NCI-H128 (cell line): ENCODE measurements around the gene DERL2.
A peak's percentile ranks its signal among the peaks of the same experiment; 100 is the strongest.
"Not testable (repeated sequence)": the region's sequence is repeated elsewhere in the genome, so short reads cannot be mapped to it uniquely, and the experiment has no call there.

Experiments used
- DNase-seq: peaks from one replicate; lab custom pipeline; 2025; ENCODE audit not compliant: unreplicated experiment; lab: John Stamatoyannopoulos, UW

DERL2 gene

DNA sequence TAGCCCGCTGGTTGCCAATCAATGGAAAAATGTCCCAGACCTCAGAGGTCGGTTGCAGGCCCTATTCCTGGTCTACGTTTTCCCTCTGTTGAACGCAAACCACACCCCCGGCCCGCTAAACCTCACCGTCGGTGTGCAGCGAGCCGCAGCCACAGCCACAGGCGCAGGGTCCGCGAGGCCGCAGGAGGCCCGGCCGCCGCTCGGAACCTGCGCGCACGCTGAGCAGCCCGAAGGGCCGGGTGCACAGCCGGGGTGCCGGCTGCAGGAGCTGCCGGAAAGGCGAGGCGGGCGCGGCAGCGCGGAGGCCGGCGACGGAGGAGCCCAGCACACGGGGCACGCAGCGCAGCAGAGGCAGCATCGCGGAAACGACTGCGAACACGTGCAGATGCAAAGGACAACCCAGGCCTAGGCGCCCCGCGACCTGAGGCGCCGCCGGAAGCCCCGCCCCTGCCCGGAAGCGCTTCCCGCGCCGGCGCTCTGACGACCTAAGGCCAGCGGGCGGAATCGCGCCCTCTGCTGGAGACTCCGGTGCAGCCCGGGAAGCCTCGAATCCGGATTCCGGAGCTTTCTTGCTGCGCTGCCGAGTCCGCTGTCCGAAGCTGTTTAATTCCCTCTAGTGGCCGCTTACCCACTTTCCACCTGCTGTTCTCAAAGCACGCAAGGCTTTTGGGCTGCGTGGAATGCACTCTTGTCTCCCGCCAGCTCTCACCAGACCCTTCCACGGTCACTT is 47.1 kb downstream of the DERL2 start, which contains the start of gene C1QBP:
TSS of gene C1QBP (minus strand) at position 440 of the 730 bp plus-strand sequence. CDS start at position 358, 82 bp downstream.
- peak; percentile 72 for DNase-seq

DNA sequence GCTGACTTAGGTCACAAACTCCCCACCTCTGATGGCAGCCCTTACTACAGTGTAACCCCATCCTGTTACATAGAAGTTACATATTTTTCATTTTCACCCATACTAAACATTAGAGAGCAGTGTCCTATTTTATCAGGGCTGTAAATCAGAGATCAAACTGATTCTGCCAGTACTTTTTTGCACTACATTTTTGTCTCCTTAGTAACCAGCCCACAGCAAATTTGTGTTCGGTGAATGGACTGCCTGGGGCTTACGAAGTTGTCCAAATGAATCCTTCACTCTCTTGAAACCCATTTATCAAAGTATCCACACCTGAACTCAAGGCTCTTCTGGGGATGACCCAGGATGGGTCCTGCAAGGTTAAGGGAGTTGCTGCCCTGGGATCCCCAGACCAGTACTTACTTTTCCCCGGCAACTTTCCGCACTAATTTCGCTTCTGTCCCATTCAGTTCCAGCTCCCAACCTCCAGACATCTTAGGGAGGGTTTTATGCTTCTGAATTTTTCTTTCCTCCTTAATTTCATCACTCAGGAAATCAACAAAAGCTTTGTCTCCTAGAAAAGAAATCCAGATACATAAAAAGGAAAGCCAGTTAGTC is 48.2 kb downstream of the DERL2 start:
- no peak for DNase-seq

DNA sequence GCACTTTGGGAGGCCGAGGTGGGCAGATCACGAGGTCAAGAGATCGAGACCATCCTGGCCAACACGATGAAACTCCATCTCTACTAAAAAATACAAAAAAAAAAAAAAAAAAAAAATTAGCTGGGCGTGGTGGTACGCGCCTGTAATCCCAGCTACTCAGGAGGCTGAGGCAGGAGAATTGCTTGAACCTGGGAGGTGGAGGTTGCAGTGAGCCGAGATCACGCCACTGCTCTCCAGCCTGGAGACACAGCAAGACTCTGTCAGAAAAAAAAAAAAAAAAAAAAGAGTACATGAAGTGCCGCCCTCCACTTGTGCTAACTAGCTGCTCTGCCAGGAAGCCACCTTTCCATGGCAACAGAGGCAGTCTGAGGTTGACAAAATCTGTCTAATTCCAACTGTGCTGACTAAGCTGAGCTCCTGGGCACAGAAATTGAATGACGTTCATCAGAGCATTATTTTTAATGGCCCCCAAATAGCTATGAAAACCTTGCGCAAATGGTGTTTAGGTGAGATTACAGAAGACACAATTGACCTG is 50.1 kb downstream of the DERL2 start:
- DNase-seq = not testable (repeated sequence)

DNA sequence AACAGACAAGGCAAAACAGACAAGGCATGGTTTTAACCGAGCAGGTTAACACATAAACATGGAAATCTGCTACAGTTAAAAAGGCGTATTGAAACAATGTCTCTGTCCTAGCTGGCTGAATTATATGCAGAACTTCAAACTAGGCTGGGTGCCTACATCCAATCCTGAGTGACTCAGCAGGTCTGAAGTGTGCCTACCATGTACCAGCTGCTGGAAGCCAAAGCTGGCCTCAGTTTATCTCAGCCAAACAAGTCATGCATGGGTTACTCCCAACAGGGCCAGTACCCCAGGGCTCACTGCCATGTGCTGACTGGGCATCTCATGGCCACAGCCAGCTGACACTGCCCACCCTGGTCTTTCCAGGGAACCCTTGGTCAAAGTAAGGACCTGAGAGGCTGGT is 51.0 kb downstream of the DERL2 start:
- no peak for DNase-seq

DNA sequence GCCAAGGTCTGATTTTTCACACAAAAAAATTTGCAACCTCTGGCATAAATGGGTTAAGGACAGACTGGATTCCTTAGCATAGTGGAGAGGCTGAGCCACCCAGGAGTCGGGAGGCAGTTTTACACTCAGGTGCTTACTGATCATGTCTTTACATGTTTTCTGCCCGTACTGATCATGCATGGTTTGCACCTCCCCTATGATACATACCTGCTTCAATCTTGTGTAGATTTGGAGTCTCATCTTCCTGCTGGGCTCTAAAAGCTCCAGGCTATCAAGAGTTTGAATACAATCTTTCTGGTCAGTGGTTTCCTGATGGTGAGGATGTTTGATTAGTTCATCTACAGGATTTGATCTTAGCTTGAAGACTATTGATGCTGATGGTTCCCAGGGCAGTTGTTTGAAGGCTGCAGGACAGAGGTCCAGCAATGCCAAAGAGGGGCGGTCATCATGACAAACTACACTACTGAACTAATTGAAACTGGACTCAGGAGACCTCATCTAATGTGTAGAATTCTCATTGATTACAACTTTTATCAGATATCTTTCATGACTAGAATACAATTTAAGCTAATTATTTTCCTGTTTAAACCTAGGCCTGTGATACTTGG is 53.9 kb downstream of the DERL2 start:
- DNase-seq = no peak

DNA sequence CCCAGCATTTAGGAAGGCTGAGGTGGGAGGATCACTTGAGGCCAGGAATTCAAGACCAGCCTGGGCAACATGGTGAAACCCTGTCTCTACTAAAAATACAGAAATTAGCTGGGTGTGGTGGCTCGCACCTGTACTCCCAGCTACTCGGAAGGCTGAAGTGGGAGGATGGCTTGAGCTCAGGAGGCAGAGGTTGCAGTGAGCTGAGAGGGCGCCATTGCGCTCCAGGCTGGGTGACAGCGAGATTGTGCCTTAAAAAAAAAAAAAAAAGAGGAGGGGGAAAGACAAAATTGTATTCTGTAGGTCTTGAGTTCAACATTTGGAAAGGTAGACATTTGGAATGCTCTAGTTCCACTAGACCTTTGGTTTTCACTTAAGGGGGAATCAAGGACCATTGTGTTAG is 54.7 kb downstream of the DERL2 start:
- DNase-seq = not testable (repeated sequence)

DNA sequence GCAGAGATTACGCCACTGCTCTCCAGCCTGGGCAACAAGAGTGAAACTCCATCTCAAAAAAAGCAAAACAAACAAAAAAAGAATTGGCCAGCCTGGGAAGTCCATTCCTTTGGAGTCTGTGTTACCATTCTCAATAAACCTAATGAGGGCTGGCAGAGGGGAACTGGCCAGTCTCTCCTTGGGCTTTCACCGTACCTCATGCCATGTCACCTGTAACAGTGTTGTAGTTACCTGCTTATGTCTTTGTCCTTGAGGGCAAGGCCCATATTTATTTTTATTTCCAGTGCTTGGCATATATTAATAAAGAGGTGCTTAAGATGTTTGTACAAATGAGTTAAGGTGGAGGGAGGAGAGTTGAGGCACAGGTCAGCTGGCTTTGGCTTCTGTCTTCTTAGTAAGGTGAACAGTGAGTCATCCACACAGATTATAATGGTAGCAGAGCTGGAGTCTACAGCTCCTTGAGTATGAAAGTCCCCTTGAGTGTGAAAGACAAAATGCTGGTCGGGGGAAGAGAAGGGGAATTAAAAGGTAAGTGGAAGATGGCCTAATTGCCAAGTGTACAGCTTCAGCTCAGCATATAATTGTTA is 55.5 kb downstream of the DERL2 start:
- no peak for DNase-seq

DNA sequence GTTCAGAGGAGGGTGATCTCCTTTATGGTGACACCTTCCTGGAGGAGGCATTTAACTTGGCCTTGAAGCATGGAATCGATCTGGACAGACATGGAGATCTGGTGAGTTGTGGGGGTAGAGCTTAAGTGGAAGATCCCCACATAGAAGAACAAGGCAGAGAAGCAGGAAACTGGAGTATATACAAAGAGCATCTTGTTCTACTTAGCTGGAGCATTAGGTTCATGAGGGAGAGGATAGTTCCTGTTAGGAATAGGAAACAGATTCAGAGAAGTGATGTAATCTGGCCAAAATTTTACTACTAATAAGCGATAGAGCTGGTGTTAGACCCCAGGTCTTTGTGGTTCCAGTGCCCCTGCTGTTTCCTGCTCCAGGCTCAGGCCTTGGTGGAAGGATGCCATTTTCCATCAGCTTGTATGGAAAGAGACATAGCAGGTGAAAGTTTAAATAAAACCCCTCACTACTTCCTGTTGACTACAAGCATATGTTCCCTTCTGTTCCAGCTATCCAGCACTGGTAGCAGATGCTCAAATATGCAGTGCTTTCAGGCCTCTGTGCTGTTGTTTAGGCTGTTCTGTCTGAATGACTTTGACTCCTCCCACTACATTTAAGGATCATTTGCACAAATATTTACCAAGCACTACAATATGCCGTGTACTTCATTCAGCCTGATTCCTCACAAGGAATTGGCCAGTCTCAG is 56.6 kb downstream of the DERL2 start:
- DNase-seq = no peak

DNA sequence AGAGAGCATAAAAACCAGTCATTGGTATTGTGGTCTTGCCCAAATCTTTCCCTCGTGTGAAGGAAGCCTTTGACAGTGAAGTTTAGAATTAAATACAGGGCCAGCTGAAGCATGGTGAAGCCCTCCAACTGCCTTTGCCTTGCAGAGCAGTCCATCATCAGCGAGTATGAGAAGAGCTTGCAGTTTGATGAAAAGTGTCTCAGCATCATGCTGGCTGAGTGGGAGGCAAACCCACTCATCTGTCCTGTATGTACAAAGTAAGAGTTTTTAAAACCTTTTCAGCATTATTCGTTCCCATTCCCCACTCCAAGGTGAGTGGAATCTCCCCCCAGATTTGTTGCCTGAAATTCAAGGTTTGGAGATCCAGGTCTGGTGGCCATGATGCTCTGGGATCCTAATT is 60.2 kb downstream of the DERL2 start:
- no peak for DNase-seq

DNA sequence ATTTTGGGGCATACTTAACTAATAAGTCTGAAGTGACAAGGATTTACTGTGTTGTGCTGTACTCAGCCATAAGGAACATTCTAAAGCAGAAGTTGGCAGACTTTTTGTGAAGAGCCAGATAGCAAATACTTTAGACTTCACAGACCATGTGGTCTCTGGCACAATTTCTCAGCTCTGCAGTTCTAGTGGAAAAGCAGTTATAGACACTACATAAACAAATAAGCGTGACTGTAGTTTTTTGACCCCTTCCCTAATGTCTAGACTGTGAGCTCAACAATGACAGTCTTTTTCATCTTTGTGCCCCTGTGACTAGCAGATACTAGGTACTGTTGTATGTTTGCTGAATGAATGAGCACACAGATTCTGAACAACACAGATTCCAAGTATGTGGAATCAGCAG is 61.1 kb downstream of the DERL2 start:
- DNase-seq = no peak

DNA sequence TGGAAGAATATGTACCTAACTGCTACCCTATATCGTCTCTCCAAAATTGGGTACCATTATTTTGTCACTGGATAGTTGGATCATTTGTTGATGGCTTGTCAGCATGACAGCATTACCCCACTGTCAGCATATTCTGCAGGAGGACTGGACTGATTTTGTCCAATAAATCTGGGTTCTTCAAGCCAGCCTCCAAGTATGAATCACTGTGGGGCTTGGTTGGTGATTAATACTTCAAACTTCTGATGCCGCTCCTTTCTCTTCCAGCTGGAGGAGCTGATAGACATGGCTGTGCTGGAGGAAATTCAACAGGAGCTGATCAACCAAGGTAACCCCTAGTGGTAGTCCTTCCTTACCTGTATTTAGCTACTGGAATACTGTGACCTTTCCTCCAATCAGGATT is 63.5 kb downstream of the DERL2 start:
- DNase-seq = no peak
